Natural killer cell (primary cell): Measurements from ENCODE around the gene RHOF. TPM values are rescaled to one million over a fixed set of nuclear protein-coding genes. Genes with fewer than 3 reads are reported as not detected.

Source experiments
- ATAC-seq, 3 donors: fragments of 150-1000 bp in 2 of 3; fragments of 200-7000 bp in 1 of 3; cut with Tn5 transposase; 1 replicate in 1 of 3; 2 replicates in 2 of 3; pipeline ENCODE4 v1.10.0; 2021; ENCODE audit warnings: mild to moderate bottlenecking in 2 of 3, moderate library complexity in 2 of 3
- DNase-seq, 2 donors: peaks; one replicate each; pipeline versions ENCODE4 v3.0.0 to v3.0.0-alpha.2; 2013 to 2021; ENCODE audit warnings: mixed read lengths in 1 of 2
- H3K27ac ChIP-seq: one replicate; pipeline ENCODE4 v1.5.1; 2013; ENCODE audit warnings: mild to moderate bottlenecking, low read length
- H3K27me3 ChIP-seq: one replicate; pipeline ENCODE4 v1.6.1; 2013; ENCODE audit warnings: low read length; ENCODE audit not compliant: control insufficient read depth, insufficient read depth
- H3K36me3 ChIP-seq: one replicate; pipeline ENCODE4 v1.6.1; 2013; ENCODE audit warnings: low read length; ENCODE audit not compliant: control insufficient read depth, insufficient read depth
- H3K4me1 ChIP-seq: one replicate; pipeline ENCODE4 v1.6.1; 2013; ENCODE audit warnings: low read length; ENCODE audit not compliant: control insufficient read depth, insufficient read depth
- H3K4me3 ChIP-seq: one replicate; pipeline ENCODE4 v1.5.1; 2013; ENCODE audit warnings: low read length
- H3K9me3 ChIP-seq: one replicate; pipeline ENCODE4 v1.6.1; 2013; ENCODE audit warnings: low read length; ENCODE audit not compliant: control insufficient read depth, insufficient read depth
- H3K27ac Mint-ChIP-seq, 2 donors: one replicate each; pipeline ENCODE4 v1.8.0; 2022; ENCODE audit warnings: mild to moderate bottlenecking in 2 of 2, mixed read lengths in 2 of 2, moderate library complexity in 1 of 2
- H3K27me3 Mint-ChIP-seq, 2 donors: one replicate each; pipeline ENCODE4 v1.8.0; 2022; ENCODE audit warnings: low read depth in 2 of 2, mixed read lengths in 2 of 2
- H3K36me3 Mint-ChIP-seq: one replicate; pipeline ENCODE4 v1.8.0; 2022; ENCODE audit warnings: mixed read lengths
- H3K4me1 Mint-ChIP-seq, 2 donors: one replicate each; pipeline ENCODE4 v1.8.0; 2022; ENCODE audit warnings: mixed read lengths in 2 of 2
- H3K4me3 Mint-ChIP-seq: one replicate; pipeline ENCODE4 v1.8.0; 2022; ENCODE audit warnings: mild to moderate bottlenecking, moderate library complexity, mixed read lengths
- H3K9me3 Mint-ChIP-seq, 2 donors: one replicate each; pipeline ENCODE4 v1.8.0; 2022; ENCODE audit warnings: mixed read lengths in 2 of 2
- CTCF ChIP-seq: fragments of 200-600 bp; IDR thresholded peaks from one replicate; pipeline ENCODE4 v1.8.0; 2022; ENCODE audit warnings: antibody characterized with exemption
- WGBS: methylation state at CpG from one replicate; pipeline ENCODE4 v1.1.7; 2013; ENCODE audit warnings: missing lambda C conversion rate; ENCODE audit not compliant: insufficient coverage; 5-methylcytosine and 5-hydroxymethylcytosine counted together
- intact Hi-C: fragments of 100-400 bp; cut with micrococcal nuclease; formaldehyde crosslinking; loops from one replicate; pipeline ENCODE4 v1.14.2; 2022
- total RNA-seq, 4 donors: library from RNA; stranded (reverse); fragments of 120-200 nt in 1 of 4; gene quantifications; one replicate each; pipeline versions ENCODE4 v1.2.3 to v1.2.4, GENCODE V29; 2013 to 2022

The RHOF gene
- total RNA-seq, 3 donors from 2014 or later (not counting 1 experiment from before 2014, with no cell fraction given): 146 to 201 (median 177) TPM

- Histone ChIP-seq H3K4me3 (no peak overlapping the region), H3K4me1 (no peaks in the 10 kb centered on the region), H3K27ac (no peak overlapping the region), H3K9me3 (no peaks in the 10 kb centered on the region), H3K27me3 (no peaks in the 10 kb centered on the region), H3K36me3 (no peaks in the 10 kb centered on the region)
- no peaks in the 10 kb centered on the region for H3K9me3 Mint-ChIP-seq
- H3K27ac Mint-ChIP-seq: no peak overlapping the region
- H3K36me3 Mint-ChIP-seq: no peaks in the 10 kb centered on the region
- no peak overlapping the region for H3K4me3 Mint-ChIP-seq
- no peaks in the 10 kb centered on the region for H3K27me3 Mint-ChIP-seq
- 94% methylated on average over 6 of the region's 7 CpGs for WGBS
- no peaks in the 10 kb centered on the region for H3K4me1 Mint-ChIP-seq
- DNase-seq: no peak
- no peak for ATAC-seq
- TF ChIP-seq CTCF: no peak
- intact Hi-C loops: no loop called here
Measured at GRCh38 chr12:121731473-121731872, 62.0 kb downstream of the RHOF start.

- Mint-ChIP-seq H3K9me3 (no peaks in the 10 kb centered on the region), H3K36me3 (no peaks in the 10 kb centered on the region), H3K4me3 (no peak overlapping the region), H3K27me3 (no peaks in the 10 kb centered on the region), H3K27ac (no peak overlapping the region), H3K4me1 (no peaks in the 10 kb centered on the region)
- intact Hi-C loops: no loop called here
- Histone ChIP-seq H3K27ac (no peak overlapping the region), H3K4me3 (no peak overlapping the region), H3K27me3 (no peaks in the 10 kb centered on the region), H3K4me1 (no peaks in the 10 kb centered on the region), H3K9me3 (no peaks in the 10 kb centered on the region), H3K36me3 (no peaks in the 10 kb centered on the region)
- WGBS: 85% methylated on average over 6 of the region's 6 CpGs
- DNase-seq: no peak
- ATAC-seq: no peak
- TF ChIP-seq CTCF: no peak
Measured at GRCh38 chr12:121729021-121729420, 64.5 kb downstream of the RHOF start.

Other genes starting within 250 kb of the RHOF start
- 100 to 1,000 TPM in 1 of 3 donors, 10 to 100 TPM in 2; 97.3 to 106 (median 98.1) TPM for gene KDM2B, start 212.7 kb downstream of the RHOF start, total RNA-seq
- 10 to 100 TPM; 64.6 to 74.1 (median 70.8) TPM for gene ORAI1, start 167.2 kb downstream of the RHOF start, total RNA-seq
- 1 to 10 TPM; 3.0 to 7.6 (median 4.4) TPM for gene MORN3, start 124.0 kb downstream of the RHOF start, total RNA-seq
- gene TMEM120B, start 80.9 kb downstream of the RHOF start, total RNA-seq: 1 to 10 TPM; 6.3 to 8.4 (median 7.9) TPM
- 10 to 100 TPM; 55.1 to 57.5 (median 56.2) TPM for gene SETD1B, start 10.3 kb upstream of the RHOF start, total RNA-seq
- not detected for gene HPD, start 65.2 kb upstream of the RHOF start, total RNA-seq
- gene PSMD9, start 95.1 kb upstream of the RHOF start, total RNA-seq: 10 to 100 TPM; 32.0 to 47.6 (median 47.2) TPM
- under 1 TPM; 0.59 to 0.80 (median 0.59) TPM for gene CFAP251, start 124.9 kb upstream of the RHOF start, total RNA-seq
- 1 to 10 TPM in 1 of 3 donors, under 1 TPM in 2; 0.85 to 1.1 (median 0.96) TPM for gene BCL7A, start 228.2 kb upstream of the RHOF start, total RNA-seq